NOMO-1 treated with DMSO at 0.1 percent for 48 hours (cell line): ENCODE results near the gene KITLG.
"Not testable (repeated sequence)": the region's sequence is repeated elsewhere in the genome, so short reads cannot be mapped to it uniquely, and the experiment has no call there.

Experiments
- DNase-seq: peaks from one replicate; lab custom pipeline; 2025; ENCODE audit not compliant: unreplicated experiment; lab: John Stamatoyannopoulos, UW

Gene KITLG

GRCh38 chr12:88496891-88497371 is 83.3 kb downstream of the KITLG start:
- DNase-seq: no peak

GRCh38 chr12:88496429-88496828 is 83.8 kb downstream of the KITLG start:
- no peak for DNase-seq

- no peak for DNase-seq
Measured at GRCh38 chr12:88495031-88495430, 85.2 kb downstream of the KITLG start.

GRCh38 chr12:88494520-88494919 is 85.8 kb downstream of the KITLG start:
- DNase-seq: no peak

GRCh38 chr12:88493636-88494035 is 86.6 kb downstream of the KITLG start:
- DNase-seq: no peak

- no peak for DNase-seq
Measured at GRCh38 chr12:88490425-88490824, 89.8 kb downstream of the KITLG start.

GRCh38 chr12:88472775-88473174 is 107.5 kb downstream of the KITLG start:
- no peak for DNase-seq

- no peak for DNase-seq
Measured at GRCh38 chr12:88472248-88472647, 108.0 kb downstream of the KITLG start.

- DNase-seq: no peak
Measured at GRCh38 chr12:88471331-88472045, 108.8 kb downstream of the KITLG start.

GRCh38 chr12:88469154-88469553 is 111.1 kb downstream of the KITLG start:
- no peak for DNase-seq

- no peak for DNase-seq
Measured at GRCh38 chr12:88468581-88468980, 111.7 kb downstream of the KITLG start.

- DNase-seq: not testable (repeated sequence)
Measured at GRCh38 chr12:88466708-88467107, 113.6 kb downstream of the KITLG start.

GRCh38 chr12:88458327-88458726 is 121.9 kb downstream of the KITLG start:
- no peak for DNase-seq

- no peak for DNase-seq
Measured at GRCh38 chr12:88453323-88453722, 126.9 kb downstream of the KITLG start.

GRCh38 chr12:88451205-88451604 is 129.1 kb downstream of the KITLG start:
- DNase-seq: no peak

- DNase-seq: no peak
Measured at GRCh38 chr12:88450136-88450535, 130.1 kb downstream of the KITLG start.

- DNase-seq: no peak
Measured at GRCh38 chr12:88448337-88448915, 131.8 kb downstream of the KITLG start.

GRCh38 chr12:88445705-88446394 is 134.4 kb downstream of the KITLG start:
- DNase-seq: no peak

GRCh38 chr12:88444481-88444880 is 135.8 kb downstream of the KITLG start:
- no peak for DNase-seq
